Ishikawa (cell line): ENCODE measurements around the gene JMJD8.
A peak's percentile ranks its signal among the peaks of the same experiment; 100 is the strongest.

Source experiments
- CEBPB ChIP-seq: IDR thresholded peaks from 2 replicates; pipeline ENCODE4 v1.6.1; 2012
- CREB1 ChIP-seq: IDR thresholded peaks from 2 replicates; pipeline ENCODE4 v1.6.1; 2012; ENCODE audit warnings: low read depth
- EGR1 ChIP-seq: IDR thresholded peaks from 2 replicates; pipeline ENCODE4 v1.6.1; 2012
- EP300 ChIP-seq: IDR thresholded peaks from 2 replicates; pipeline ENCODE4 v1.6.1; 2012; ENCODE audit warnings: borderline replicate concordance
- FOXM1 ChIP-seq: IDR thresholded peaks from 2 replicates; pipeline ENCODE4 v1.6.1; 2012; ENCODE audit warnings: low read depth, borderline replicate concordance
- NFIC ChIP-seq: IDR thresholded peaks from 2 replicates; pipeline ENCODE4 v1.6.1; 2012
- RAD21 ChIP-seq: IDR thresholded peaks from 2 replicates; pipeline ENCODE4 v1.6.1; 2012; ENCODE audit warnings: low read depth
- TAF1 ChIP-seq: IDR thresholded peaks from 2 replicates; pipeline ENCODE4 v1.6.1; 2012; ENCODE audit warnings: low read depth, mild to moderate bottlenecking
- TCF12 ChIP-seq: IDR thresholded peaks from 2 replicates; pipeline ENCODE4 v1.6.1; 2012; ENCODE audit warnings: low read depth
- TEAD4 ChIP-seq: IDR thresholded peaks from 2 replicates; pipeline ENCODE4 v1.6.1; 2012
- YY1 ChIP-seq: IDR thresholded peaks from 2 replicates; pipeline ENCODE4 v1.6.1; 2012; ENCODE audit warnings: low read depth
- ZBTB7A ChIP-seq: IDR thresholded peaks from 2 replicates; pipeline ENCODE4 v1.6.1; 2012; ENCODE audit warnings: low read depth
- TF ChIP-seq, protein P1 (sequence below): IDR thresholded peaks from 2 replicates; pipeline ENCODE4 v1.6.1; 2012
- TF ChIP-seq, protein P2 (sequence below): IDR thresholded peaks from 2 replicates; pipeline ENCODE4 v1.6.1; 2012
- TF ChIP-seq, protein P3 (sequence below): IDR thresholded peaks from 2 replicates; pipeline ENCODE4 v1.6.1; 2012; ENCODE audit warnings: low read depth, mild to moderate bottlenecking

The JMJD8 gene

DNA sequence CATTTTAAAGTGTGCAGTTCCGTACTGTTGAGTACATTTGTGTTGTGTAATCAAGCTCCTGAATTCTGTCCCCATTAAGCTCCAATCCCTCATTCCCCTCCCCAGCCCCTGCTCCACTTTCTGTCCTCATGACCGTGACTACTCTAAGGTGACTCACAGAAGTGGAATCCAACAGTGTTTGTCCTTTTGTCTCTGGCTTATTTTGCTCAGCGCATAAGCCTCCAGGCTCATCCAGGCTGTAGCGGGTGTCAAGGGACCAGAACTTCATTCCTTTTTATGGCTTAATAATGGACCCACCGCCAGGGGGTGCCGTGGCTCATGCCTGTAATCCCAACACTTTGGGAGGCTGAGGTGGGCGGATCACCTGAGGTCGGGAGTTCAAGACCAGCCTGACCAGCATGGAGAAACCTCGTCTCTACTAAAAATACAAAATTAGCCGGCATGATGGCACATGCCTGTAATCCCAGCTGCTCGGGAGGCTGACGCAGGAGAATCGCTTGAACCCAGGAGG lies 28.7 kb upstream of the JMJD8 start:
- TF ChIP-seq EP300 (0 out of 2 replicates have a peak, but pooled peaks have one; percentile 37), TEAD4 (peak; percentile 5; the same call in 1 of the 2 replicates), CEBPB (peak; percentile 50; the same call in 1 of the 2 replicates), RAD21 (peak; percentile 35)
- TF ChIP-seq, protein P1, sequence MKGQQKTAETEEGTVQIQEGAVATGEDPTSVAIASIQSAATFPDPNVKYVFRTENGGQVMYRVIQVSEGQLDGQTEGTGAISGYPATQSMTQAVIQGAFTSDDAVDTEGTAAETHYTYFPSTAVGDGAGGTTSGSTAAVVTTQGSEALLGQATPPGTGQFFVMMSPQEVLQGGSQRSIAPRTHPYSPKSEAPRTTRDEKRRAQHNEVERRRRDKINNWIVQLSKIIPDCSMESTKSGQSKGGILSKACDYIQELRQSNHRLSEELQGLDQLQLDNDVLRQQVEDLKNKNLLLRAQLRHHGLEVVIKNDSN: 0 out of 2 replicates have a peak, but pooled peaks have one; percentile 15

DNA sequence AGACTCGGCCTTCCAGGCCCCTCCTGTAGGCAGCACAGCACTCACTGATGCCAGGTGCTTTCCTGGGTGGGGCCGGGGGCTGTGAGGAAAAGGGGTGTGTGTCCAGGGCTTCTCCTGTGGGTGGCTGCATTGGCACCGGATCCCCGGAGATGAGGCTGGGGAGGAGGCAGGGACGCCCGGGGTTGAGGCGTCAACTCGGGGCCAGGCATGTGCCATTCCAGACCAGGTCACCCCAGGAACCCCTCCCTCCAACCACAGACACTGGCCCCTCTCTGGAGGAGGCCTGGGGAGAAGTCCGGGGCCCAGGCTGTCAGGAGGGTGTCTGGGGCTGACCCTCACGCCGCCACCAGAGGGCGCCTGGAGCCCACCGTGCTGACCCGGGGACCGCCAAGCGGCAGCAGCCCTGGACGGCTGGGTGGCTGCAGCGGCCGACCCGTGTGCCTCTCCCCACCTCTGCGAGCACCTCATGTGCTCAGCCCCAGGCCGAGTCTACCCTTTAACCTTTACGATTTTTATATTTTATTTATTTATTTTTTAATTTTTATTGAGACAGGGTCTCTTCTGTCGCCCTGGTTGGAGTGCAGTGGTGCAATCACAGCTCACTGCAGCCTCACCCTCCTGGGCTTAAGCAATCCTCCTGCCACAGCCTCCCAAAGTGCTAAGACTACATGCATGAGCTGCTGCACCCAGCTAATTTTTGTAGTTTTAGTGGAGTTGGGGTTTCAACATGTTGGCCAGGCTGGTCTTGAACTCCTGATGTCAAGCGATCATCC lies 27.6 kb upstream of the JMJD8 start:
- TF ChIP-seq RAD21 (peak; percentile 90), TCF12 (no peak)

DNA sequence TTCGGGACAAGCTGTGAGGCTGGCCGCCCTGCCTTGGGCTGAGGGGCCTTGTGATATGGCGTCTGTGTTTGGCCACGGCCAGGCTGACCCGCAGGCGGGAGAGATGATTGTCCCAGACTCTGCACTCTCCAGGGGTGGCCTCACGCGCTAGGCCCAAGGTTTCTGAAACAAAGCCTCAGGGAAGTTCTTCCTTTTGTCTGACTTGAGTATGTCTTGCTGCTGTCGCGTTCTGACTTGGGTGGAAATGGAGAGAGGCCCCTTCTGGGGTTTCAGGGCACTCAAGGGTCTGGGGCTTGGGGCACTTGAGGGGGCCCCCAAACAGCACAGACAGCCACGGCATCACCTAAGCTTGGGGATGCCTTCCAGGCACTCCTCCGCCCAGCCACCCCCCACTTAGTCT lies 26.9 kb upstream of the JMJD8 start:
- TF ChIP-seq TCF12 (no peak), FOXM1 (no peak)
- TF ChIP-seq, protein P2, sequence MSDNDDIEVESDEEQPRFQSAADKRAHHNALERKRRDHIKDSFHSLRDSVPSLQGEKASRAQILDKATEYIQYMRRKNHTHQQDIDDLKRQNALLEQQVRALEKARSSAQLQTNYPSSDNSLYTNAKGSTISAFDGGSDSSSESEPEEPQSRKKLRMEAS: no peak

DNA sequence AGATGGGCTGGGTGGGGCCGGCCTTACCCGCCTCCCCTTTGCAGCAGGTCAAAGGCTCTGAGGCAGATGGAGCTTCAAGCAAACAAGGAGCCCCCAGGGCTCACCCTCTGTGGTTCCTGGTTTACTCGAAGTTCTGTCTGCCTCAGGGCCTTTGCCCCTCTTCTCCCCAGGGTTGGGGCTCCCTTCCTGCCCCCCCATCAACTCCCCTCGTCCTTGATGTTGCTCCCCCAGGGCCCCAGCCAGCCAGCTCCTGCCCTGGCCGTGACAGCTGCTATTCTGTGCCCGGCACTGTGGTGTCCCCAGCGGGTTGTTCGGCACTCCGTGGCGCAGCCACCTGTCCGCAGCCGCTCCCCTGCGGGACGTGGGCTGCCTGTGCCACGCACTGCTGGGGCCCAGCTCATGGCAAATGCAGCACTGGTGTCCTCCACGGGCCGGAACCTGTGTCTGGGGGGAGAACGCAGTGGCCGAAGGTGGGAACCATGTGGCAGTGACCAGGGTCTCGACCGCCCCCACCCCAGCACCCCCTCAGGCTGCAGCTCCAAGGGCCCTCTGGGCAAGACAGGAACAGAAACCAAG lies 26.5 kb upstream of the JMJD8 start:
- TF ChIP-seq TCF12: no peak
- TF ChIP-seq ZBTB7A: no peak
- no peak for TF ChIP-seq RAD21
- TF ChIP-seq, protein P2: no peak
- TF ChIP-seq TAF1: no peak
- TF ChIP-seq EP300: no peak
- no peak for TF ChIP-seq CEBPB
- TF ChIP-seq, protein P1: no peak
- no peak for TF ChIP-seq FOXM1
- no peak for TF ChIP-seq EGR1
- TF ChIP-seq NFIC: no peak
- no peak for TF ChIP-seq TEAD4
- TF ChIP-seq YY1: no peak

DNA sequence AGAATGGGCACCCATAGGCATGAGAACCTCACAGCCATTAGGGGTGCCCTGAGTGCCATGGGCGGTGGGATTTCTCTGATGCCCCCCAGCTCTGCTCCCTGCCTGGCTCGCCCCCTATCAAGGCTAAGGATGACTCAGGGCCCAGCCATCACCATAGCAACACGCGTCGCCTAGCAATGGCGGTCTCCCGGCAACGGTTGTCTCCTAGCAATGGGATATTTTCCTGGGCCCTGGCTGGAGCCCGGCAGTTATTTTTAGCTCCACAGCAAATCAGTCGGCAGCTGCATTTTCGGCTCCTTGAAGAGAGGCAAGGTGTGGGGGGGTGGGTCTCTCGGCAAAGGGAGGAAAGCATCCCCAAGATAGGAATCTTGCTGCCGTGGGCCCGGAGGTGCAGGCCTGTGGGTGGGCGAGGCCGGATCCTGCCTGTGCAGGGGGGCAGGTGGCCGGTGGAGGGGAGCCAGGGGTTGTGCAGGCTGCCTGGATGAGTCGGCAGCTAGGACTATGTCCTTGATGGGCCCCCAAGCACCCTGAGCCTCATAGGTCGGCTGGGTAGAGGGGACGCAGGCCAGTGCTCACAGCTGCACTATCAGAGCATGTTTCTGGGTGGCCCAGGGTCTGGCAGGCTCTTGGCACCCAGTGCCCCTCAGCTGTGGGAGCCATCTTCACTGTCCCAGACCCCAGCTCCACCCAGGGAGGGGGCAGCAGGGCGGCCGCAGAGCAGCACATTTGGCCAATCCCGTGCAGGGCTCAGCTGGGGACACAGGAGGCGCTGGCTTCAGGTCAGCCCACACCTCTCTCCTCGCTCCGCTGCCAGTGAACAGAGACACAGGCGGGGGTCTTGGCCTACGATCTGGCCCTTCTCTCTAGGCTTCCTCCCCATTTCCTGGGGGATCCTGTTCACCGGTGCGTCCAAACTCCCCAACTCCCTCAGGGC lies 25.7 kb upstream of the JMJD8 start:
- TF ChIP-seq FOXM1 (peak; percentile 93), RAD21 (no peak), EGR1 (peak; percentile 68)

DNA sequence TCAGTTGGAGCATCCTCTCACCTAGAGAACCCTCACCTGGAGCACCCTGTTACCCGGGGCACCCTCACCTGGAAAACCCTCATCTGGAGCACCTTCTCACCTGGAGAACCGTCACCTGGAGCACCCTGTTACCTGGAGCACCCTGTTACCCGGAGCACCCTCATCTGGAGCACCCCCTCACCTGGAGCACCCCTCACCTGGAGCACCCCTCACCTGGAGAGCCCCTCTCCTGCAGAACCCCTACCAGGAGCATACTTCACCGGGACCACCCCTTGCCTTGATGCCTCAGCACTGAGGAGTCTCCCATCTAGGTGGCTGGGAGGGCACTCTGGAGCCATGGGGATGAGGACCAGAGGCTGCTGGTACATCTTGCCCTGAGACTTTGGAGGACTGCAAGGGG lies 24.8 kb upstream of the JMJD8 start:
- no peak for TF ChIP-seq CREB1
- TF ChIP-seq, protein P1: no peak
- no peak for TF ChIP-seq TCF12
- TF ChIP-seq TEAD4: no peak
- no peak for TF ChIP-seq CEBPB
- TF ChIP-seq, protein P2: no peak
- TF ChIP-seq NFIC: no peak
- no peak for TF ChIP-seq EP300
- no peak for TF ChIP-seq RAD21
- TF ChIP-seq ZBTB7A: no peak
- no peak for TF ChIP-seq FOXM1
- TF ChIP-seq, protein P3, sequence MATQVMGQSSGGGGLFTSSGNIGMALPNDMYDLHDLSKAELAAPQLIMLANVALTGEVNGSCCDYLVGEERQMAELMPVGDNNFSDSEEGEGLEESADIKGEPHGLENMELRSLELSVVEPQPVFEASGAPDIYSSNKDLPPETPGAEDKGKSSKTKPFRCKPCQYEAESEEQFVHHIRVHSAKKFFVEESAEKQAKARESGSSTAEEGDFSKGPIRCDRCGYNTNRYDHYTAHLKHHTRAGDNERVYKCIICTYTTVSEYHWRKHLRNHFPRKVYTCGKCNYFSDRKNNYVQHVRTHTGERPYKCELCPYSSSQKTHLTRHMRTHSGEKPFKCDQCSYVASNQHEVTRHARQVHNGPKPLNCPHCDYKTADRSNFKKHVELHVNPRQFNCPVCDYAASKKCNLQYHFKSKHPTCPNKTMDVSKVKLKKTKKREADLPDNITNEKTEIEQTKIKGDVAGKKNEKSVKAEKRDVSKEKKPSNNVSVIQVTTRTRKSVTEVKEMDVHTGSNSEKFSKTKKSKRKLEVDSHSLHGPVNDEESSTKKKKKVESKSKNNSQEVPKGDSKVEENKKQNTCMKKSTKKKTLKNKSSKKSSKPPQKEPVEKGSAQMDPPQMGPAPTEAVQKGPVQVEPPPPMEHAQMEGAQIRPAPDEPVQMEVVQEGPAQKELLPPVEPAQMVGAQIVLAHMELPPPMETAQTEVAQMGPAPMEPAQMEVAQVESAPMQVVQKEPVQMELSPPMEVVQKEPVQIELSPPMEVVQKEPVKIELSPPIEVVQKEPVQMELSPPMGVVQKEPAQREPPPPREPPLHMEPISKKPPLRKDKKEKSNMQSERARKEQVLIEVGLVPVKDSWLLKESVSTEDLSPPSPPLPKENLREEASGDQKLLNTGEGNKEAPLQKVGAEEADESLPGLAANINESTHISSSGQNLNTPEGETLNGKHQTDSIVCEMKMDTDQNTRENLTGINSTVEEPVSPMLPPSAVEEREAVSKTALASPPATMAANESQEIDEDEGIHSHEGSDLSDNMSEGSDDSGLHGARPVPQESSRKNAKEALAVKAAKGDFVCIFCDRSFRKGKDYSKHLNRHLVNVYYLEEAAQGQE: no peak
- no peak for TF ChIP-seq TAF1
- no peak for TF ChIP-seq YY1
- no peak for TF ChIP-seq EGR1
